ENCODE results near the gene PCDHA13.
"Not testable (repeated sequence)": the region's sequence is repeated elsewhere in the genome, so short reads cannot be mapped to it uniquely, and the experiment has no call there.

Gene PCDHA13

DNA sequence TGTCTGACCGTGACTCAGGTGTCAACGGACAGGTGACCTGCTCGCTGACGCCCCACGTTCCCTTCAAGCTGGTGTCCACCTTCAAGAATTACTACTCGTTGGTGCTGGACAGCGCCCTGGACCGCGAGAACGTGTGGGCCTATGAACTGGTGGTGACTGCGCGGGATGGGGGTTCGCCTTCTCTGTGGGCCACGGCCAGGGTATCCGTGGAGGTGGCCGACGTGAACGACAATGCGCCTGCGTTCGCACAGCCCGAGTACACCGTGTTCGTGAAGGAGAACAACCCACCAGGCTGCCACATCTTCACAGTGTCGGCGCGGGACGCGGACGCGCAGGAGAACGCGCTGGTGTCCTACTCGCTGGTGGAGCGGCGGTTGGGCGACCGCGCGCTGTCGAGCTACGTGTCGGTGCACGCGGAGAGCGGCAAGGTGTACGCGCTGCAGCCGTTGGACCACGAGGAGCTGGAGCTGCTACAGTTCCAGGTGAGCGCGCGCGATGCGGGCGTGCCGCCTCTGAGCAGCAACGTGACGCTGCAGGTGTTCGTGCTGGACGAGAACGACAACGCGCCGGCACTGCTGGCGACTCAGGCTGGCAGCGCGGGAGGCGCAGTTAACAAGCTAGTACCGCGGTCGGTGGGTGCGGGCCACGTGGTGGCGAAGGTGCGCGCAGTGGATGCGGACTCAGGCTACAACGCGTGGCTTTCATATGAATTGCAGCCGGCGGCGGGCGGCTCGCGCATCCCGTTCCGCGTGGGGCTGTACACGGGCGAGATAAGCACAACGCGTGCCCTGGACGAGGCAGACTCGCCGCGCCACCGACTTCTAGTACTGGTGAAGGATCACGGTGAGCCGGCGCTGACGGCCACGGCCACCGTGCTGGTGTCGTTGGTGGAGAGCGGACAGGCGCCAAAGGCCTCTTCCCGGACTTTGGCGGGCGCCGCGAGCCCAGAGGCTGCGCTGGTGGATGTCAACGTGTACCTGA, 11.4 kb upstream of the PCDHA13 start:
- DNase-seq, result no peak

DNA sequence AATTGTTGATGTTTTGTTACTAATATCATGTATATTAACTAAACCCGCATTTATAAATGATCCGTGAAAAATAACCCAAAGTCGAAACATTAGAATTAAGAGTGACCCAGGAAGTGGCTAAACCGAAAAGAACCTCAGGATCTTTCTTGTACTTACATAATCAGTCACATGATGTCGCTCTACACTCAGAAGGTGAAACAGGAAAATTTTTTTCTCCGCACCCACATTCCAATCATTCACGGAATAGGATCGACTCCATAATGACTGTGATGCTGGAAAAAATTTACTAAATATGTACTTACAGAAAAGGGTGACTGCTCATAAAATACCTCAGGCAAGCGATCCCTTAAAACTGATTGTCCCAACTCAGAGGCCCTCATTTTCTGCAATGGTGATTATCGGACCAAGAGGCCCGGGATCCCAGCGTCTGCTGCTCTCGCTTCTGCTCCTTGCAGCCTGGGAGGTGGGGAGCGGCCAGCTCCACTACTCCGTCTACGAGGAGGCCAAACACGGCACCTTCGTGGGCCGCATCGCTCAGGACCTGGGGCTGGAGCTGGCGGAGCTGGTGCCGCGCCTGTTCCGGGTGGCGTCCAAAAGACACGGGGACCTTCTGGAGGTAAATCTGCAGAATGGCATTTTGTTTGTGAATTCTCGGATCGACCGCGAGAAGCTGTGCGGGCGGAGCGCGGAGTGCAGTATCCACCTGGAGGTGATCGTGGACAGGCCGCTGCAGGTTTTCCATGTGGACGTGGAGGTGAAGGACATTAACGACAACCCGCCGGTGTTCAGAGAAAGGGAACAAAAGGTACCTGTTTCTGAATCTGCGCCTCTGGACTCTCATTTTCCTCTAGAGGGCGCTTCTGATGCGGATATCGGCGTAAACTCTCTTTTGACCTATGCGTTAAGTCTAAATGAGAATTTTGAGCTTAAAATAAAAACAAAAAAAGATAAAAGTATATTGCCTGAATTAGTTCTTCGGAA, 6.5 kb upstream of the PCDHA13 start, which contains the start of gene PCDHA12:
Gene PCDHA12, plus strand, starts transcription at position 224 of the 981 bp plus-strand sequence. Its CDS starts 165 bp downstream, at position 389.
- DNase-seq, result no peak

DNA sequence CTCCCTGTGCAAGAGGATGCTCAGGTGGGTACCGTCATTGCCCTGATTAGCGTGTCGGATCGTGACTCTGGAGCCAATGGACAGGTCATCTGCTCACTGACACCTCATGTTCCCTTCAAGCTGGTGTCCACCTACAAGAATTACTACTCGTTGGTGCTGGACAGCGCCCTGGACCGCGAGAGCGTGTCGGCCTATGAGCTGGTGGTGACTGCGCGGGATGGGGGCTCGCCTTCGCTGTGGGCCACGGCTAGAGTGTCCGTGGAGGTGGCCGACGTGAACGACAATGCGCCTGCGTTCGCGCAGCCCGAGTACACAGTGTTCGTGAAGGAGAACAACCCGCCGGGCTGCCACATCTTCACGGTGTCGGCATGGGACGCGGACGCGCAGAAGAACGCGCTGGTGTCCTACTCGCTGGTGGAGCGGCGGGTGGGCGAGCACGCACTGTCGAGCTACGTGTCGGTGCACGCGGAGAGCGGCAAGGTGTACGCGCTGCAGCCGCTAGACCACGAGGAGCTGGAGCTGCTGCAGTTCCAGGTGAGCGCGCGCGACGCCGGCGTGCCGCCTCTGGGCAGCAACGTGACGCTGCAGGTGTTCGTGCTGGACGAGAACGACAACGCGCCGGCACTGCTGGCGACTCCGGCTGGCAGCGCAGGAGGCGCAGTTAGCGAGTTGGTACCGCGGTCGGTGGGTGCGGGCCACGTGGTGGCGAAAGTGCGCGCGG, 5.2 kb upstream of the PCDHA13 start:
- not testable (repeated sequence) for DNase-seq

DNA sequence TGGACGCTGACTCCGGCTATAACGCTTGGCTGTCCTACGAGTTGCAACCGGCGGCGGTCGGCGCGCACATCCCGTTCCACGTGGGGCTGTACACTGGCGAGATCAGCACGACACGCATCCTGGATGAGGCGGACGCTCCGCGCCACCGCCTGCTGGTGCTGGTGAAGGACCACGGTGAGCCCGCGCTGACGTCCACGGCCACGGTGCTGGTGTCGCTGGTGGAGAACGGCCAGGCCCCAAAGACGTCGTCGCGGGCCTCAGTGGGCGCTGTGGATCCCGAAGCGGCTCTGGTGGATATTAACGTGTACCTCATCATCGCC, 4.7 kb upstream of the PCDHA13 start:
- DNase-seq, result no peak

DNA sequence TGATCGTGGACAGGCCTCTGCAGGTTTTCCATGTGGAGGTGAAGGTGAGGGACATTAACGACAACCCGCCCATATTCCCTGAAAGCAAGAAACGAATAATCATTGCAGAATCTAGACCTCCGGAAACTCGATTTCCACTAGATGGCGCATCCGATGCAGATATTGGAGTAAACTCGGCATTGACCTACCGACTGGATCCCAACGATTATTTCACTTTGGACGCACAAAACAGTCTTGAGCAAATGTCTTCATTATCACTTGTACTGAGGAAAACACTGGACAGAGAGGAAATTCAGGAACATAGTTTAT, 621 bp downstream of the PCDHA13 start:
- DNase-seq, result no peak

DNA sequence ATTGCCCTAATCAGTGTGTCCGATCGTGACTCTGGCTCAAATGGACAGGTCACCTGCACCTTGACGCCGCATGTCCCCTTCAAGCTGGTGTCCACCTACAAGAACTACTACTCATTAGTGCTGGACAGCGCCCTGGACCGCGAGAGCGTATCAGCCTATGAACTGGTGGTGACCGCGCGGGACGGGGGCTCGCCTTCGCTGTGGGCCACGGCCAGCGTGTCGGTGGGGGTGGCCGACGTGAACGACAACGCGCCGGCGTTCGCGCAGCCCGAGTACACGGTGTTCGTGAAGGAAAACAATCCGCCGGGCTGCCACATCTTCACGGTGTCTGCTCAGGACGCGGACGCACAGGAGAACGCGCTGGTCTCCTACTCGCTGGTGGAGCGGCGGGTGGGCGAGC, 1.4 kb downstream of the PCDHA13 start:
- DNase-seq, result no peak

DNA sequence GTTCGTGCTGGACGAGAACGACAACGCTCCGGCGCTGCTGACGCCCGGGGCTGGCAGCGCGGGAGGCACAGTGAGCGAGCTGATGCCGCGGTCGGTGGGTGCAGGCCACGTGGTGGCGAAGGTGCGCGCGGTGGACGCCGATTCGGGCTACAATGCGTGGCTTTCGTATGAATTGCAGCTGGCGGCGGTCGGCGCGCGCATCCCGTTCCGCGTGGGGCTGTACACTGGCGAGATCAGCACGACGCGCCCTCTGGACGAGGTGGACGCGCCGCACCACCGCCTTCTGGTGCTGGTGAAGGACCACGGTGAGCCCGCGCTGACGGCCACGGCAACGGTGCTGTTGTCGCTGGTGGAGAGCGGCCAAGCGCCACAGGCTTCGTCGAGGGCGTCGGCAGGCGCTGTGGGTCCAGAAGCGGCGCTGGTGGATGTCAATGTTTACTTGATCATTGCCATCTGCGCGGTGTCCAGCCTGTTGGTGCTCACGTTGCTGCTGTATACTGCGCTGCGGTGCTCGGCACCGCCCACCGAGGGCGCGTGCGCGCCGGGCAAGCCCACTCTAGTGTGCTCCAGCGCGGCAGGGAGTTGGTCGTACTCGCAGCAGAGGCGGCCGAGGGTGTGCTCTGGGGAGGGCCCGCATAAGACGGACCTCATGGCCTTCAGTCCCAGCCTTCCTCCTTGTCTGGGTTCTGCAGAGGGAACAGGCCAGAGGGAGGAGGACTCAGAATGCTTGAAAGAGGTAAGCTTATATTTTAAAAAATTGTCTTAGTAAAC, 2.2 kb downstream of the PCDHA13 start:
- DNase-seq, result no peak

DNA sequence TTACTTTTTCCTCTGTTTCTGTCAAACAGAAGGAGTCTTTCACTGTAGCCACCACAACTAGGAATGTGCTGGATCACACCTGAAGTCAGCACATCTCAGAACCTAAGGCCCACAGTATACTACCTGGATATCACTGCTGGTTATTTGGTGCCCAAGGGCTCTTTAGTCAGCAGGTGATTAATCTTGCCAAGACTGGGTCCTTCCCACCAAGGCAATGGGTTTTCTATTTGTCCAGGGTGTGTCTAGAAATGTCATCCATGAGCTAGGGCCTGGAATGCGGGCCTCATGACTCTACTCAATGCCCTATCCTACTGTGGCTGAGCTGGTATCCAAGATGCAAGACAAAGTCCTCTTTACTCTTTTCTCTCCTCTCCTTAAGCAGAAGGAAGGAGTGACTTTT, 34.4 kb downstream of the PCDHA13 start:
- DNase-seq, result no peak

DNA sequence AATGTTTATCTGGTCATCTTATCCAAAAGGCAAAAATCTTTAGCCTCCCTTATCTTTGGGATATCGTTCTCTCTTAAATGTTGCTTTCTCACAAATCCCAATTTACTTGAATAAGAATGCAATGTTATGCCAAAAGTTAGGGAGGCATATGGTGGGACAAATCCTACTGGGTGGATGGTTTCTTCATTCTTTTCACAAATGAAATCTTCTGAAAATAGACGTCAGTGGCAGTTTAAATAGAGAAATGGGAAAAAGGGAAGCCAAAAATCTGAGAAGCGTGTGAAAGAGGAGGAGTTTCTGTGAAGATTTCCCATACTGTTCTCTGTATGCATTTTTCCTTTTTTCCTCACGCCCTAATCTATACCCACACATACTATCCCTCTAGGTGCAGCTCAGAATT, 41.7 kb downstream of the PCDHA13 start:
- DNase-seq, result no peak

DNA sequence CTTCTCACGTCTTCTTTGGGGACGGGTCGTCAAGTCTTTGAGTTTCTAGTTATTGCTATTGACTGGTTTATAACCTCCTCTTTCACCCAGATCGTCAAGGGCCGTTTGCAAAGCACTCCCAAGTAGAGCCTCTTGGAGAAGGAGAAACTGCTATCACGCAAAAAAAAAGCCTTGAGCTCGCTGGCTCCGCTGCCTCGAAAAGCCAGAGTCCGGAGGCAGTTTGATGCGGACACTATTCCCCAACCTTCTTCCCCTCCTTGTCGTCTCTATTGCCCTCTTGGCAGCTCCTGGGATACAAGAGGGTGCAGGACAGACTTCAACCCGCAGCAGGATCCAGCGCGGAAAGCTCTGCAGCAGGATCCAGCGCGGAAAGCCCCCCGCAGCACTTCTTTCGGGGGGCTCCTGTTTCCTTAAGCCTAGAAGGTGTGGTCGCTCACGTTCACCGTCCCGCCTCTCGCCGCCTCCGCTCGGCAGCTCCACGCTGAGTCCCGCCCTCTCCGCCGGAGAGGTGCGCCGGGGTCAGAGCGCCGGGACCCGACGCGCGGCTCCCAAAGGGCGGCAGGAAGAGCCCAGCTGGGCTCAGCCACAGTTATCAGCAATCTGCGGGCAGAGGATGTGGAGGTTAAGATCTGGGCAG, 44.0 kb downstream of the PCDHA13 start, which contains the start of gene PCDHAC1:
Gene PCDHAC1, plus strand, starts transcription at position 494 of the 637 bp plus-strand sequence. CDS start 594 bp downstream, outside the sequence.
- DNase-seq, result no peak

DNA sequence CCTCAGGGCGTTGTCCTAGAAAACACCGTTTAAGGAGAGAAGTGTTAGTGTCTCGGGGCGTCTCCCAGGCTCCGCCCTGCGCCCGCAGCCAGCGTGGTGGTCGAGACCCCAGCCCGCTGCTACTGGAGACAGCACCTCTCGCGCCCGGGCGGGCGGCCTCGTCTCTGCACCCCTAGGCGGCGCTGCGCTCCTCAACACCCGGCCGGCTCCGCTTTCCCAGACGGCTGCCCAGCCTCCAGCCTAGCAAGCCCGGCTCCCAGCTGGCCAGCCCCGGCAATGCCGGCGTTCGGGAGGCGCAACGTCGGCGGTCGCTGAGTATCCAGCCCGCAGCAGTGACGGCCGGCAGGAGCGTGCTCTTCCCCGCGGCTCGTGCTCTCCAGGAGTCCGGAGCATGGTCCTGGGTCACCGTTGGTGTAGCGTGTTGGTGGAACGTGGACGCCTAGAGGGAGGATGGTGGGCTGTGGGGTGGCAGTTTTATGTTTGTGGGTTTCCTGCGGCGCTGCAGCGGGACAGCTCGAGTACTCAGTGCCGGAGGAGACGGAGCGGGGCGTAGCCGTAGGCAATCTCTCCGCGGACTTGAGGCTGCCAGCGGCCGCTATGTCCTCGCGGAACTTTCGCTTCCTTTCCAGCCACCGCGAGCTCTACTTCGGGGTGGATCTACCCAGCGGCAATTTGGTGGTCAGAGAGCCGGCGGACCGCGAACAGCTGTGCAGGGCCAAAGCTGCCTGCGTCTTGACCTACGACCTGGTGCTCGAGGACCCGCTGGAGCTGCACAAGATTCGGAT, 44.7 kb downstream of the PCDHA13 start:
- no peak for DNase-seq

DNA sequence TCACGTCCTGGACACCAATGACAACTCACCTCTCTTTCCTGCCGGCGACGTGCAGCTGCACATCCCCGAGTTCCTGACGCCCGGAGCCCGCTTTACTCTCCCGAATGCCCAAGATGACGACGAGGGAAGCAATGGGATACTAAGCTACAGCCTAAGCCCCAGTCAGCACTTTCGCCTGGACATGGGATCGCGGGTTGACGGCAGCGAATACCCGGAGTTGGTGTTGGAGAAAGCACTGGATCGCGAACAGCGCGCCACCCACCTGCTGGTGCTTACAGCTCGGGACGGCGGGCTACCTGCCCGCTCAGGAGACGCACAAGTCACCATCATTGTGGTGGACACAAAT, 45.3 kb downstream of the PCDHA13 start:
- no peak for DNase-seq

Measured in activated CD4-positive, alpha-beta T cell treated with anti-CD3 and anti-CD28 coated beads for 1 hour (primary cell).